Left ventricle myocardium superior (tissue), 1 donor: Measurements from ENCODE around the gene TAGLN3. TPM values are rescaled to one million over a fixed set of nuclear protein-coding genes. Genes with fewer than 3 reads are reported as not detected.

Experiments used
- ATAC-seq: fragments of 200-7000 bp; cut with Tn5 transposase; one replicate; pipeline ENCODE4 v1.9.1; 2020; ENCODE audit warnings: mild to moderate bottlenecking, moderate library complexity
- DNase-seq: peaks from one replicate; pipeline ENCODE4 v3.0.0-alpha.2; 2020
- intact Hi-C: fragments of 100-400 bp; cut with micrococcal nuclease; formaldehyde crosslinking; loops from one replicate; pipeline ENCODE4 v1.11.0; 2022
- long read RNA-seq: library from polyadenylated mRNA; unstranded; transcript quantifications from one replicate; pipeline ENCODE4 v2.0.0, GENCODE V29; 2021
- total RNA-seq: library from RNA; stranded (reverse); fragmentation: NEBNext Ultra II Directional; extraction: Animal tissue kit (Norgen Biotek cat#: 25700); gene quantifications from one replicate; pipeline ENCODE4 v1.2.1, GENCODE V29; 2021
- donor health status: DM: no; HTN: yes; CAD: no; lungs with severe emphysema.

Gene TAGLN3
- not detected for total RNA-seq
- long read RNA-seq: 0 reads

DNA sequence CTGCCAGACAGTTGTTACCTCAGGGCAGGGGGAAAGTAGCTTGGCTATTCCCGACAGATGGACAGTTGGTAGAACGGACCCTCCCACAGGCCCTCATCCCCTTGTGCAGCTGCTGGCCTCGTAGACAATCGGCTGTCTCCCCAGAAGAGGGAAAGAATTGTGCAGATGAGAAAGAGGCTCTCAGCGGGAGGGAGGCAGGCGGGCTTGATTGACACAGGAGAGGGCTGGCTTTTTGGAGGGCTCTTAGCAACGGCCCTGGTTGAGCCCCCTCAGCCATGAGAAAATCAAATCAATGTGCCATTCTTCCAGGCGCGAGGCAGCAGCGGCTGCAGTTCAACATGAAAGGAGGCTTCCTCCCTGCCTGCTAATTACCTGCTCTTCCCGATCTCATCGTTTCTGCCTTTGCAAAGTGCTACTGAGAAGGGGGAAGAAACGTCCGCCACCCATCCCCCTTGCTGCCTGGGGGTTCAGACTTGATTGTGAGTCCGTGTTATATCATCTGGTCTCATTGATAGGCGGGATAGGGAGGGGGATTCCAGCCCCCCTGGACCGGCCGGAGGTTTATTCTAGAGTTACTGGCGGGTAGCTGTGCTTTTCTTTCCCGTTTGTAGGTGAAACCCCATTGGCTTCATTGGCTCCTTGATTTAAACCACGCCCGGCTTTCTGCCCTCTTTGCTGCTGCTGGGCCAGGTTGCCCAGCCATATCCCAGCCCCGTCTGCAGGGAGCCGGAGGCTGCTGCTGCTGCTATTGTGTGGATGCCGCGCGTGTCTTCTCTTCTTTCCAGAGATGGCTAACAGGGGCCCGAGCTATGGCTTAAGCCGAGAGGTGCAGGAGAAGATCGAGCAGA is at the start of gene TAGLN3:
TSS of gene TAGLN3 (plus strand) at position 287 of the 848 bp plus-strand sequence. CDS start at position 788, 501 bp downstream.
- intact Hi-C loops: no loop called here
- ATAC-seq: peak; percentile 62
- DNase-seq: no peak

GRCh38 chr3:111949712-111950111 is 49.0 kb upstream of the TAGLN3 start:
- DNase-seq (no peak), ATAC-seq (no peak)
- intact Hi-C loops: no loop called here

DNA sequence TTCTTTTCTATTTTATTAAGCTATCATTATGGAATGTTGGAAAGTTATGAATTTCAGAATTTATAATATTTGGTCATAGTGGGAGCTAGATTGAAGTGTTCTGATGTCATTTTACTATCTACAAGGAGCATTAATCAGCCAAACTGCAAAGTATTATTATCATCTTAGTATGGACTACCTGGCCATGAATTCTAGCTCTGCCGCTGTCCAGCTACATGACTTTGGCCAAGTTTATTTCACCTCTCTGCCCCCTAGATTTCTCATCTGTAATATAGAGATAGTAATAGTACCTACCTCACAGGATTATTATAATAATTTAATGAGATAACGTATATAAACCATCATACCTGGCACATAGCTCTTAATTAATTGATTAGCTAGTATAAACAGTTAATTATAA is 47.7 kb upstream of the TAGLN3 start:
- ATAC-seq (no peak), DNase-seq (no peak)
- intact Hi-C loops: no loop called here

DNA sequence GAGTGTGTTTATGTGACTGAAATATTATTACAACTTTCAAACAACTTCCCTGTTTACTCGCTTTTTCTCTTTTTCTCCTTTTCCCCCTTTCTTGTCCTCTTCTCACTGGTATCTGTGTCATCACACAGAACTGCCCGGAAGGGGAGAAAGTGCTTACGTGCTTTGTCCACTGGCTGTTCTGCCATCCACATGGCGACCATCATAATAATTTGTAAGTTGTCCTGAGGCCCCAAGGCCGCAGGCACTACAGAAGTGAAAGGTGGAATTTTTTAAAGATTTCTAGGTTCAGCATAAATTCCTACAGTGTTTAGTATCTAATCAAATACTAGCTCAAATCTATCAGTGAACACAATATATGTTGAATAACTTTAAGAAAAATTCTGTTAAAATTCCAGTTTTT is 46.6 kb upstream of the TAGLN3 start:
- DNase-seq (no peak), ATAC-seq (no peak)
- intact Hi-C loops: no loop called here

- intact Hi-C loops: no loop called here
- no peak for ATAC-seq
Observed at GRCh38 chr3:111952866-111953450, 45.8 kb upstream of the TAGLN3 start.

DNA sequence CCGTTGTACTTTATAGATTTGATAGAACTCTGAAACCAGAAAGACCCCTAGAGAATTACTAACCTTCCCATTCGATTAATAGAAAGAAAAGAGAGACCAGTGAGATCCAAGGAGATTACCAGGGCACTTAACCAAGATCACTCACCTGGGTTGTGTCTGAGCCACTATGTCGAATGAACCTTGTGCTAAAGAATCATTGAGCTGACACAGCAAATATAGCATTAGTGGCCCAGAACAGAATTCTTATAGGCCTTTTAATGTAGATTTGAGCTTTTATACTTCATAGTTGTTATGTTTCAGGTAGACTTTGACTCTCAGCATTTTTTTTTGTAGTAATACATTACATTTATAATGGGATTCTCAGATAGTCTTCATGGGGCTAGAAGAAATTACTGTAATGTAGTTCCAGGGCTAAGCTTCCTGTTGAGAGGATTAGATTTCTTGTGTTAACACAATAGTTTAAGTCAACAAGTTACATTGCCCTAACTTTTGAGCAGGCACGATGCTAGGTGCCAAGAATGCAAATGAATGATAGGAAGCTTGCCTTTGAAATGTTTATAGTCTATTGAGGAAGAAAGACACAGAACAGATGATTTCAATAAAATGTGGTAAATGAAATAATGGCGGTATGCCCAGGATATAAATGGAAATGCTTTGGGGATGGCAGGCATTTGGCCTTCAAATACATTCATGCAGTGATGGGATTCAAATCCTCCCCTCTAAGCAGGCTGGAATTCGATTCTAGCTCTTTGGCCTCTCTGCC is 44.3 kb upstream of the TAGLN3 start:
- intact Hi-C loops: no loop called here
- ATAC-seq: no peak
- DNase-seq: no peak

More at GRCh38 chr3:111952866-111953450, 45.8 kb upstream of the TAGLN3 start:
- DNase-seq: no peak

DNA sequence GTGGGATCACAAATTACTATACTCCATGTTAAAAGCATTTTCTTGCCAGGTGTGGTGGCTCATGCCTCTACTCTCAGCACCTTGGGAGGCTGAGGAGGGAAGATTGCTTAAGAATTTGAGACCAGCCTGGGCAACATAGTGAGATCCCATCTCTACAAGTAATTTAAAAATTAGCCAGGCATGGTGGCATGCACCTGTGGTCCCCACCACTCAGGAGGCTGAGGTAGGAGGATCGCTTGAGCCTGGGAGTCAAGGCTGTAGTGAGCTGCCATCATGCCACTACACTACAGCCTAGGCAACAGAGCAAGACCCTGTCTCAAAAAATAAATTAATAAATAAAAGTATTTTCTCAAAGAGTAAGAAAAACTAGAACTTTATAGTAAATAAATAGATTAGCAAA is 42.8 kb upstream of the TAGLN3 start:
- no peak for ATAC-seq
- intact Hi-C loops: no loop called here

GRCh38 chr3:111956449-111956848 is 42.3 kb upstream of the TAGLN3 start:
- no peak for ATAC-seq
- intact Hi-C loops: no loop called here
- DNase-seq: no peak

More for the DNA sequence above, 42.8 kb upstream of the TAGLN3 start:
- DNase-seq: no peak

DNA sequence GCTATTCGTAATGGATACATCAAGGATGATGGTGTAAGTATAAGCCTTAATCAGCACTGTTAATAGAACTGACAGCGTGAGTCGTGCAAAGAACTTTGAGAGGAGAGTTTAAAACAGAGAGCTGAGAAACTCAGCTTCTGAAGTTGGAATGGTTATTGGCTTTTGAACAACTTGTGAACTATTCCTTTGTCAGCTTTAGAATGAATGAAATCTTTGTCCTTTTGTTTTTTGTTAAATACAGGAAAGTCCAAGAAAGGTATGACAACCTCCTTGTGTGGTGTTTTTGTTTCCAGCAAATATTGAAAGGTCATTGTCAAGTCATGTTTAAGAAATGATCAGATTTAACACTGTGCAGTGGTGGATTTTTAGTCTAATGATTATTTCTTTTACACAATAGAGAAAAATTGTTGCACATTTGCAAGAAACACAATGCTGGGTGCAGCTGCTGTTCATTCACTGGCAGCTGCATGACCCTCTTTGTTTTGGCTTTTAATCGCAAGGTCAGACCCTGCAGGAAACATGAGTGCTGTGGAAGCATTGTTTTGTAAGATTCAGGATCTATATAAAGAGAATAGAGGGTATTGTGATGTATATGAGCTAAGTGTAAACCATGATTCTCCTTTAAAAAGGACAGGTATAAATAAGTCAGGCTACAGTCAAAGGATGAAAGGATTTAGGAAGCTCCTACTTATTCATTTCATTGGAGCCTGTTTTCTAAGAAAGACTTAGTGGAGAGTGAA is 41.6 kb upstream of the TAGLN3 start:
- intact Hi-C loops: no loop called here
- ATAC-seq: no peak
- DNase-seq: no peak

- intact Hi-C loops: no loop called here
Observed at GRCh38 chr3:111961461-111962164, 37.1 kb upstream of the TAGLN3 start.

GRCh38 chr3:111963424-111963823 is 35.3 kb upstream of the TAGLN3 start:
- intact Hi-C loops: no loop called here
- ATAC-seq: no peak
- DNase-seq: no peak

More at GRCh38 chr3:111961461-111962164, 37.1 kb upstream of the TAGLN3 start:
- ATAC-seq (no peak), DNase-seq (no peak)

DNA sequence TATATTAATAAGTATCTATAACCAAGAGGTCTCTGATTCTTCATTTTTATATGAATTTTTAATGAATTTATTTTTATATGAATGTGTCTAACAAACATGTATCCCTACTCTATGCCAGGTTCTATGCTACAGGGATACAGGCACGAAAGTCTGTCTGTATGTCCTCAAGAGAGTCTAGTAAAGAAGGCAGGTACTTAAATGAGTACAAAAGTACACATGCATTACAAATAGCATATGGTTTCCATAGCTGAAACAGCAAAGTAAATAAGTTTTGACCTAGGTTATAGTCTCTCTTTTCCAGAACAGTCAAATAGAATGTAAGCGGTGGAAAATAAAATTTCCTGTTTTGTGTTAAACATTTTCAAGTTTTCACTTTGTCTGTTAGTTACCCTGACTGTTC is 33.2 kb upstream of the TAGLN3 start:
- intact Hi-C loops: no loop called here
- no peak for DNase-seq
- ATAC-seq: no peak

GRCh38 chr3:111967068-111967467 is 31.7 kb upstream of the TAGLN3 start:
- DNase-seq (no peak), ATAC-seq (peak; percentile 30)
- intact Hi-C loops: loop anchor here (2.0 kb wide), 2 partner anchors 102 to 250 kb away; no protein-coding TSS in a partner anchor

DNA sequence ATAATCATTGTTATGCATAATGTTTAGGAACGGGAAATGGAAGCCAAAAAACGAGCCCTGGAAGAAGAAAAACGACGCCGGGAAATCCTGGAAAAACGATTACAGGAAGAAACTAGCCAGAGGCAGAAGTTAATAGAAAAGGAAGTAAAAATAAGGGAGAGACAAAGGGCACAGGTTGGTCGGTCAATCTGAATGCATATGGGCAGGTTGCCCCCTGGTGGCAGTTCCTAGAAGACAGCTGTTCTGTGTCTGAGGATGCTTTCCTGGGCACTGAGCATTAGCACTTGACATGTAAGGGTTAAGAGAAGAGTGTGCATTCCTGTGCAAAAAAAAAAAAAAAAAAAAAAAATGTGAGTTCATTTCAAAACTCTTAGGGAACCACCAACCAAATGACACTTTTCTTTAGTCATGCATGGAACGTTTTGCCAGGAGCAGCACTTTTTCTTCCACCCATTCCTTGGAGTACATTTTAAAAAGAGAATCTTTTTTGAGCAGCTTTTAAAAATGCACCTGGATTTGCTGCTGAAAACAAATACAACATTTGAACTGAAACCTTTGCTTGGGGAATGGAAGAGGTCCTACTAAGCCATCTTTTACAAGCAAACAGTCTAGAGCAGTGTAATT is 31.0 kb upstream of the TAGLN3 start:
- DNase-seq (peak; percentile 80), ATAC-seq (peak; percentile 78)
- intact Hi-C loops: loop anchor here (2.0 kb wide), 2 partner anchors 103 to 251 kb away; no protein-coding TSS in a partner anchor

- DNase-seq: no peak
- peak; percentile 30 for ATAC-seq
- intact Hi-C loops: no loop called here
Observed at GRCh38 chr3:111968319-111969054, 30.2 kb upstream of the TAGLN3 start.

DNA sequence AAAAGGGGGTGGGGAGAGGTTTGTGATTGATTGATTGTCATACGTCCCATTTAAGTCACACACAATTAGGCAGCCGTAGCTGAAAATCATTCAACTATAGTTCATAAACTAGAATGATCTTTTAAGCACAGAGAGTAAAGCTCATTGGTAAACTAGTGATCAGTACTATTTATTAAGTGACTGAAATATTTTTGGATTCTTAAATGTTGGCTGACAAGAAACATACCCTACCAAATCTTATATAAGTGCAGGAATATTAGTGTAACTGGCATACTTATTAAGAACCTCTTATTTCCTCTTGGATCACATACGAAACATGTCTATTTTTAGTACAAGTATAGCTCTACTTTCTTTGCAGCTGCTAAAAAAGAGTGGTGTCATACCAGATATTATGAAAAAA is 28.3 kb upstream of the TAGLN3 start:
- intact Hi-C loops: no loop called here
- ATAC-seq (no peak), DNase-seq (no peak)

DNA sequence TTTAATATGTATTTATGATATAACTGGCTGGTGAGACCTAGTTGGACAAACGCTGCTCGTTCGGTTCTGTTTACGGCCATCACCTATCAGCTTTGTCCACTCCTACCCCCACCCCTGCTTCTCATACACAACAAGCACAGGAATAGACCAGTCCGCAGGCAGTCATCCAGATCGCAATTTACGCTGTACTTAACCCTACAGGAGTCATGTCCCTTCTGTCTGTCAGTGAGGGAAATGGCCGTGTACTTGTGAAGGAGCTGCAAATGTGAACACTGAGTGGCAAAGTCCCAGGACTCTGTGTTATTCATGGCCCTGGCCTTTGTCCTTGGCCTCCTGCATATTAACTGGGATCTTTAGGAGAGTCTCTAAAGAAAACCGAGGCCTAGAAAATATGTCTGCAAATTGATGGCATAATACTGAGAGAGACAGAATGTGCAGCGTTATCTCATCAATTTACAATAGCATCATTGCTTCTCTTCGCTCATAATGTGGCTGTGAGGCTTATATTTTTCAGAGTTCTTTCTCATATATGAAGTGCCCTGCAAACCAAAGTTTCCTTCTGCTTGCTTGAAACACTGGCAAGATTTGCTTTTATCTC is 27.1 kb upstream of the TAGLN3 start:
- DNase-seq: peak; percentile 61
- intact Hi-C loops: no loop called here
- peak; percentile 91 for ATAC-seq
